IPS DF 19.7 (cell line): ENCODE measurements around the gene C1QTNF7.

Experiments used
- DNase-seq: peaks from one replicate; pipeline ENCODE4 v3.0.0-alpha.2; 2013; ENCODE audit warnings: low read depth, low spot score

Gene C1QTNF7

DNA sequence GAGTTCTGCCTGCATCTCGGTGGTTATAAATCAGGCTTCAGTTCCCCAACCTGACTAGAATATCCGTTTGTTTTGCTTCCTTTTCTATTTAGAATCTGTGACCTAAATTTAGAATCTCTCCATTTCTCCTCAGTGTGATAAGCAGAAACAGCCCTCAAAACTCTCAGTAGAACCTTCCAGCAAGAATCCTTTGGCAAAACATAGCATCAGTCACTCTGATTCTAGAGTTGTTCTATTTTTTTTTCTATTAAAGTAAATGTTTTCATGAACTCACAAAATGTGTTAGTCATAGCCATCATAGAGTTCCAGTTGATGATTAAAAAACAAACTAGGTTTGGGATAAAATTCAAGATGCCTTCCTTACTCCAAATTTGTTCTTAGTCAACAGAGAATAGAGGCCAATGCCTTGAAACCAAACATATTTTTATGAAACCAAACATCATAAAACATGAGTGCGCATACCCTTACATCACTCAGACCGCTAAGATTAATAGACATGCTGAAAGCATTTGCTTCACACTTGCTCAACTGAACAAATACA, 13.2 kb upstream of the C1QTNF7 start:
- no peak for DNase-seq

GRCh38 chr4:15416357-15417232, 11.2 kb upstream of the C1QTNF7 start:
- DNase-seq: no peak

- DNase-seq: no peak
These were observed 10.6 kb upstream of the C1QTNF7 start for GRCh38 chr4:15417233-15417660.

DNA sequence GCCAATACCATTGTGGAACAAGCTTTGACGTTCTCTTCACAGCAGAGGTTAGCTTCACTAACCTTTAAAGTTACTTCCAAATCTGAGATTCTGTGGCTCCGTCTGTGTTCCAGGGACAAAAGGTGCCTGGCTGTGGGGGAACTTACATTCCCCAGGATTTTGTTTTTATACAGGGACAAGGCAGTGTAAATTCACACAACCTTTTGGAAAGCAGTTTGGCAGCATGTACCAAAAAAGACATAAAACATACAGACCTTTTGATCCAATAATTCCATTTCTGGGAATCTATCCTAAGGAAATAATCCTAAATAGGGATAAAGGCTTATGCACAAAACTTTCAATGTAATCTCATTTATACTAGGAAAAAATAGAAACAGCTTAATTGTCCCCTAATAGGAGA, 8.9 kb upstream of the C1QTNF7 start:
- no peak for DNase-seq

DNA sequence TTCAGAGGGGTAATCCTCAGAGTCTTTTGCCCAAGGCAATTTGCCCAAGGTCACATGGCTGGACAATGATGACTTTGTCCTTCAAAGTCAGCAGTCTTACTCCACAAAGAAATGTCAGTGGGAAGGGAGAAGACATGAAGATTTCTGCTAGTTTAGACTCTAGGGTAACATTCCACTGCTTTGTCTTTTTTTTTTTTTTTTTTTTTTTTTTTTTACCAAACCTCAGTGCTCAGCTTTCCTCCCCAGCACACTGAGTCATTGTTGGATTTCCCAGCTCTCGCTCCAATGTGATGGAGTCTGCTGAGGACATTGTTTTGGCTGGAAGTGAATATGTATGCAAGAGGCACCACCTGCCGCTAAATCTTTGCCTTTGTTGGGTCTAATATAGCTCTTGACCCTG, 7.2 kb upstream of the C1QTNF7 start:
- no peak for DNase-seq

DNA sequence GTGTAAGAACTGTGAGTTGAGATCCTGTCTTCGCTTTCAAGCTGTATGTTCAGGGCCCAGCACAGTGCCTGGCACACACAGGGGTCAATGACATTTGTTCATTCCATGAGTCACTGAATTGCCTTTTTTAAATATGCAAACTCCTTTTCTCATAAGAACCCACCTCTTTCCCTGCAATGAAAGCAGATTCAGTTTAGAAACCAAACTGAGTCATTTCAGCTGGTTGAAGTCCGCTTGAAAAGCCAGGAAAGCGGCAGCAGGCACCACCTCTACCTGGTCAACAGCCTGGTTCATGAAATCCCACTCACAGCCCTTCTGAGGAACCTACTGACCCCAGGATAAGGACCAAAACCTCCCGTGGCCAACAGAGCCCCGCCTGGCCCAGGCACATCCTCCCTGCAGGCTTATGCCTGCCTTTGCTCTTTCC, 4.5 kb upstream of the C1QTNF7 start:
- DNase-seq: no peak

DNA sequence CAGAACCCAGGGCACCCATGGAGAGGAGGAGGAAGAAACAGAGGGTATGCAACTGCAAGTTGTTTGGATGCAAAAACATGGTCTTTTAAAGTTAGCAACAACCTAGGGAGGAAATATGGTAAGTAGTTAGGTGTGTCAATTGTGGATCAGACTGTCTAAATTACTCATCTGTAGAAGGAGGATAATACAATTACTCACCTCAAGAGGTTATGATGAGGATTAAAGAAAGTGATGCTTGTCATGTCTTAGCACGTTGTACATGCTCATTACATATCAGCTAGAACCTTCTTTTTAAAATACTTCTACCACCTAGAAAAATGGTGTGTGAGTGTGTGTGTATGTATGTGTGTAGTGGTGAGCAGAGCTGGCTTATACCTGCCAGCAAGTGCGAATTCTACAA, 2.3 kb upstream of the C1QTNF7 start:
- DNase-seq: no peak

DNA sequence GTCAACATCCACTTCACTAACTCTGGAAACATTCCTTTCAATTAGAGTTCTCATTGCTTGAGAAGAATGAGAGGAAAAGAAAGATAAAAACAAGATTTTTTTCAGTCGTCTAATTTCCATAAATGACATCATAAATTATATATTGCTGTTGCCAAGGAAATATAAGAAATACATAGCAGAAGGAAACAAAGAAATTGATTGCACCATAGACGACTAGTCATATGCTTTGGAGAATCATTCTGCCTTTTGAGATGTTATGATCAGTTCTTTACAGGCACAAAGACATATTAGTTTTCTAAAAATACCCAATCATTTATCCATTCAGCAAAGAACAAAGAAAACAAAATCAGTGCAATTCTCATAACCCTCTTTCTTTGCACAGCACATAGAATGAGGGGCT, 672 bp upstream of the C1QTNF7 start:
- no peak for DNase-seq

DNA sequence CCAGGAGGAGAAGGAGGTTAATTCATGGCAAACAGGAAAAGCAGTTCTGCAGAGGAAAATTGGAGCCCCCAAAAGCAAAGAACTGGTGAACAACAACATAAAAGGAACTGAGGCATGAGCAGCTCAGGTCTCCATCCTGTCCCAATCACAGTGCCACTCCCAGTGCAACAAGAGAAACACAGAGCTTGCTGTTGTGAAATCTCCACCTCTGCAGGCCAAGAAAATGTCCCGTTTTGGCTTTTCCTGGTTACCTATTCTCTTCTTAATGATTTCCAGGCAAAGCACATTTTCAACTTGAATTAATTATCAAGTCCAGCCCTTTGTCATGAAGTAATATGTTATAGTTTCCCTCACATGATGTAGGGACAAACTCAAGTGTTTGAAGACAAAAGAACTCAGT, 778 bp downstream of the C1QTNF7 start:
- no peak for DNase-seq

DNA sequence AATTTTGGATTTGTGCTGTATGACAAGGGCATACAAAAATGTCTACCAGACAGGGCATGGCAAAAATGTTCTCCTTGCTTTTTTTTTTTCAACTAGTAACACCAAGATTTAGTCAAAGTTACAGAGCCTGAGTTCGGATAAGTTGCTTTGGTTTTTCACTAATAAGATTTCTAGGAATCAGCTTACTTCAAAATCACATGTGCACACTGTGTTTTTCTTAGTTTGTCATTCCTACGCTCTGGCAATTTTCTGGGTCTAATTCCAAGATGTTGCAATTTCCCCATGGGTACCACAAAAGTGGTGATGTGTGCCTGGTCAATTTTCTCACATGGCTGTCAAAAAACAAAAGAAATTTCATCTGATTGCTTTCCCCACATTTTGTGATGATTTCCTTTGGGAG, 6.3 kb downstream of the C1QTNF7 start:
- DNase-seq: no peak

DNA sequence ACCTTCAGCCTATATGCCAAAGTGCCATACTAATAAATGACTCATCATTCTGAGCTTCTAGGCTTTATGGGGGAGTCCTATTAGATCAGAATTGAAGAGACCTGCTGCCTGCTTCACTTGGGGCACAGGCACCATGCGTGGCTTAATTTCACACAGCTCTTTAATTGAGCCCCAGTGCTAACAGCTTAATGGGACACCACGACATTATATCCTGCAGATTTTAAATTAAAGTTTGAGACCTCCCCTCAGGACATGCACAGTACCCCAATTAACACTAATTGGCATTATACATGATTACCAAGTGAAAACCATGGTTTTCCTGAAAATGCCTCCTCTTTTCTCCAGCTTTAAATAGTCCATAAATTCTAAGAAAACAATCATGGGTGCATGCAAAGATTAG, 6.8 kb downstream of the C1QTNF7 start:
- no peak for DNase-seq

GRCh38 chr4:15436513-15436912, 8.7 kb downstream of the C1QTNF7 start:
- DNase-seq: no peak

GRCh38 chr4:15438939-15439524, 11.2 kb downstream of the C1QTNF7 start:
- DNase-seq: no peak

DNA sequence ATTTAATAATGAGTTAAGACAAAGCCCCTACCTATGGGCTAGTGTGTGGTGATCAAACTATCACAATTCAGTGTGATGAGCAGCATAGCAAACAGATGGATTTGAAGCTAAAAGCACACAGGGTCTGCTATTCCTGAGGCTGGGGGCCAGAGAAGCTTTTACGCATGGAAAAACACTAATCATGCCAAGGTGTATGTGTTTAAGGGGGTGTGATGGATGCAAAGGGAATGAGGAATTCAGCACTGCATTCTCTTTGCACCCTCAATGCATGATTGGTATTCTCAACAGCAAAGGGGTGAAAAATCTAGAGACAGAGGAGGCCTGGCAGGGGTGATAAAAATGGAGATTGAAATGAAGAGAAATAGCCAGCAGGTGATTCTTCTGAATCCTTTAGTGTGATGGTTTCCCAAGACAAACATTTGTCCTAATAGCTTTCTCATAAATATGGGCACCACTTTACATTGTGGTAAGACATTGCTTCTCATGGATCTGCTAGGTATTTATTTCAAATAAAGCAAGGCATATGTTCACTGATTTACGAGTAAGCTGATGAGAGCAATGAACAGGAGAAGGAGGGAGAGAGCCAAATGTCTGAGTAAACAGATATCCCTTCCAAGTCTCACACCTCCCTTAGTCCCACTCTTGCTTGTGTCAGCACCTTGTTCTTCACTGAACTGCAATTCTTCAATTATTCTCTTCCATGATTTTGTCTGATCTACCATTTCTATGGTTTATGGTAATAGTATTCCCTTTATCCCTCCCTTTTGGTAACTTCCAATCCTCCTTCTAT, 15.7 kb downstream of the C1QTNF7 start:
- DNase-seq: no peak

DNA sequence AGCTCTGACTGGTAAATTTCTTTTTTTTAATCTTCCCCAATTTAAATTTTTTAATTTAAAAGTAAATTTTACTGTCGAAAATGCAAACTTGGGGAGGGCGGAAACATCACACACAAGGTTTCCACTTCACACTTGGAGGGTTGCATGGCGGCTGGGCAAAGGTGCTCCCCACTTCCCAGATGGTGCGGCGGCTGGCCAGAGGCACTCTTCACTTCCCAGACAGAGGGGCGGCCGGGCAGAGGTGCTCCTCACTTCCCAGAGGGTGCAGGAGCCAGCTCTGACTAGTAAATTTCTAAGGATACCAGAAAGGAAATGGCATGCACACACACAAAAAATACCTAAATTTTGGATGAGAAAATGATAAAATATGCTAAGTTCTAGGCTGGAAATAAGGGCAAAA, 16.4 kb downstream of the C1QTNF7 start:
- no peak for DNase-seq

- DNase-seq: no peak
These were observed 17.2 kb downstream of the C1QTNF7 start for GRCh38 chr4:15444879-15445547.

DNA sequence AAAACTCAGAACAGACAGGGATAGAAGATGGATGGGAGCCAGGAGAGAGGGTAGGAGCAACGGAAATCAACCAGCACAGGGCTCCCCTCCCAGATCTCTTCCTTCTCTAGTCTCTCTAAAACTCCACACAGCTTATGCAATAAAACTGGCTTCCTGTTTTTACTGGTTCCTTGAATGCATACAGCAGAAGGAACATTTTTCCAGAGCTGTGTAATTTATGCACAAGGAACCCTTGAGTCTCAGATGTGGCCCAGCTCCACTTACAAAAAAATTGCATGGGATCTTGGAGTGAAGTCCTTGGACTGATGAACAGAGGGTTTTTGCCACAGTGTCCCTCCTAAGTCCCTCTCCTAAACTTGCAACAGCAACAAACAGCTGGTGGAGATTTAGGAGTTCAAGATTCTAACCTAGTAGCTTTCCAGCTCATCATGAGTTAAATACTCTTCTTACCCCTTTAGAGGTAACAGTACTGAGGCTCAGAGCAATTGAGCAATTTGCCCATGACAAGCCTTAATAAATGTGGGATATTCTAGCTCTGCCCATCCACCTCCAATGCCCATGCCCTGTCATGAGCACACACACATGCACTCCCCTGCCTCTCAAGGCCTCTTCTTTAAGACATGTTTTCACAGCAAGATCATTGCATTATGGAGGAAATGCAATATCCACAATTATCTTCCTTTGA, 23.5 kb downstream of the C1QTNF7 start:
- no peak for DNase-seq

- DNase-seq: no peak
These were observed 24.3 kb downstream of the C1QTNF7 start for GRCh38 chr4:15451866-15452765.

DNA sequence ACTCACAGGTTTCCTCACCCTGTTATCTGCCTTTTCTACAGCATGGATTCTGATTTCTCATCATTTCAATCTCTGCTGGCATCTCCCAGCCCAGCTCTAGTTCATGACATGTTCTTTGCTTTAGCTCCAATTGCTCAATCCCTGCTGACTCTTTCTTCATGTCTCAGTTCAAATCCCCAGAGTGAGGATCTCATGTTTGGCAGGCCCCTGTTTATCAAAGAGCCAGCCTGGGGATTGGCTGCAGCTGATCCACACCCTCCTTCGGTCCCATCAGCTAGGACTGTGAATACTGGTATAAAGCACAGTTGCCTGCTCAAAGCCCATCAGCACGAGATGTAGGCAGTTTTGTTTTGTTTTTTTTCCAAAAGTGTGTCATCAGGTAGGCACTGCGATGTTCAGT, 27.5 kb downstream of the C1QTNF7 start:
- no peak for DNase-seq
